ENCODE results near the gene PPP2R5C. TPM values are rescaled to one million over a fixed set of nuclear protein-coding genes. Genes with fewer than 3 reads are reported as not detected.

PPP2R5C gene
- total RNA-seq, 1 donor from 2014 or later: 227 TPM

DNA sequence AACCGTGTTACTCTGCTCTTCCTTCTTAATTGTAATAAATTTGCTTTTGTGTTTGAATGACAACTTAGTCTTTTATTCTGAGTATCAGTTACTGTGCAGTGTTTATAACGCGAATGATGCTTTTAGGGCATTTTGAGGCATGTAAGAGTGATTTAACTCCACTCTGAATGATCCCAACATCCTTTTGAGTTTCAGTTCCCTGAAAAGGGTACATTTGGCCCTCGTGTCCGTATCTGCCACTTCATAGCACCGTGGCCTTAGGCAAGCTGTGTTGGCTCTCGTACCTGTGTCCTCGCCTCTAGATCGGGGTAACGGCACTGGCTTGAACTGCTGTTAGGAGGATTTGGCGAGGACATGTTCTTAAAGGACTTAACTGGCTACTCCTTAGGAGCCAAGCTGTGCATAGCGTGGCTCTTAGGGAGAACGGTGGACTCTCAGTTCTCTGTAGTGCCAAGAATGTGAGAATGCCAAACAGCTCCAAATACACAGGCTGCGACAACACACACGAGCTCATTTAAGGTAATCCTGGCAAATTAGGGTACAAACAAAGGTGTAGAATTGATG lies 92.0 kb downstream of the PPP2R5C start:
- TF ChIP-seq, protein P1, sequence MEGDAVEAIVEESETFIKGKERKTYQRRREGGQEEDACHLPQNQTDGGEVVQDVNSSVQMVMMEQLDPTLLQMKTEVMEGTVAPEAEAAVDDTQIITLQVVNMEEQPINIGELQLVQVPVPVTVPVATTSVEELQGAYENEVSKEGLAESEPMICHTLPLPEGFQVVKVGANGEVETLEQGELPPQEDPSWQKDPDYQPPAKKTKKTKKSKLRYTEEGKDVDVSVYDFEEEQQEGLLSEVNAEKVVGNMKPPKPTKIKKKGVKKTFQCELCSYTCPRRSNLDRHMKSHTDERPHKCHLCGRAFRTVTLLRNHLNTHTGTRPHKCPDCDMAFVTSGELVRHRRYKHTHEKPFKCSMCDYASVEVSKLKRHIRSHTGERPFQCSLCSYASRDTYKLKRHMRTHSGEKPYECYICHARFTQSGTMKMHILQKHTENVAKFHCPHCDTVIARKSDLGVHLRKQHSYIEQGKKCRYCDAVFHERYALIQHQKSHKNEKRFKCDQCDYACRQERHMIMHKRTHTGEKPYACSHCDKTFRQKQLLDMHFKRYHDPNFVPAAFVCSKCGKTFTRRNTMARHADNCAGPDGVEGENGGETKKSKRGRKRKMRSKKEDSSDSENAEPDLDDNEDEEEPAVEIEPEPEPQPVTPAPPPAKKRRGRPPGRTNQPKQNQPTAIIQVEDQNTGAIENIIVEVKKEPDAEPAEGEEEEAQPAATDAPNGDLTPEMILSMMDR (IDR thresholded peaks at IDR 0.05): no peak
- ChIA-PET CTCF (interaction anchor here (0.8 to 1.2 kb wide), 2 partner anchors 9 to 83 kb away, joined by 4 read pairs; no protein-coding TSS in a partner anchor), POLR2A (interaction anchor here (0.9 to 1.3 kb wide), 4 partner anchors 9 to 93 kb away, joined by 3 to 5 read pairs (median 4); no protein-coding TSS in a partner anchor)
- no peak for DNase-seq
- no peaks in the 10 kb centered on the region for H3K27me3 Mint-ChIP-seq
- no peak overlapping the region for H3K27ac Mint-ChIP-seq
- ATAC-seq (ENCODE audit: low read depth): no peak
- no peak overlapping the region for H3K4me3 Mint-ChIP-seq
- H3K9me3 Mint-ChIP-seq: no peaks in the 10 kb centered on the region
- H3K4me1 Mint-ChIP-seq: peaks cover 71% of the 10 kb centered on the region
- peaks cover 31% of the 10 kb centered on the region for H3K36me3 Mint-ChIP-seq (ENCODE audit: low read depth)
- intact Hi-C loops (cut with micrococcal nuclease): no loop called here

DNA sequence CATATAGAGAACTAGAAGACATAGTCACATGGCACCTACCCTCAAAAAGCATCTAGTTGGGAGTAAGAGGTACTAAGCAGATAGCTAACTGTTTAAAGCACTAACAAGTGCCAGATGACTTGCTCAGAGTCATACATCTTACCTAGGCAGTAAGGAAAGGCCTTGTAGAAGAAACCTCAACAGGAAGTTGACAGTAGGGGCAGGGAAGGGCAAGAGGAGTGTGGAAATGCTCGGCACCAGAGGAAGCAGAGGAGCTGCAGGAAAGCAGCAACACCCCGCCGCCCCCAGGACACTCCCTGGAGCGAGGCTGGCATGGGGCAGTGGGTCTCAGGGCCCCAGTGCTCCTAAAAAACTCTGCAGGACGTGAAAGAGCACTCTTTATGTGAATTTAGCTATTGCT lies 92.9 kb downstream of the PPP2R5C start:
- H3K4me1 Mint-ChIP-seq: peaks cover 69% of the 10 kb centered on the region
- CTCF ChIA-PET: interaction anchor here (1.2 kb wide), 1 partner anchor 10 kb away, joined by 4 read pairs; no protein-coding TSS in a partner anchor
- no peak for DNase-seq
- TF ChIP-seq, protein P1 (IDR thresholded peaks at IDR 0.05): no peak
- intact Hi-C loops (cut with micrococcal nuclease): no loop called here
- H3K36me3 Mint-ChIP-seq (ENCODE audit: low read depth): peaks cover 35% of the 10 kb centered on the region
- POLR2A ChIA-PET: interaction anchor here (0.6 to 1.2 kb wide), 4 partner anchors 9 to 94 kb away, joined by 3 to 8 read pairs (median 4); no protein-coding TSS in a partner anchor
- no peak overlapping the region for H3K4me3 Mint-ChIP-seq
- no peak for ATAC-seq (ENCODE audit: low read depth)
- no peaks in the 10 kb centered on the region for H3K9me3 Mint-ChIP-seq
- no peaks in the 10 kb centered on the region for H3K27me3 Mint-ChIP-seq
- H3K27ac Mint-ChIP-seq: no peak overlapping the region

DNA sequence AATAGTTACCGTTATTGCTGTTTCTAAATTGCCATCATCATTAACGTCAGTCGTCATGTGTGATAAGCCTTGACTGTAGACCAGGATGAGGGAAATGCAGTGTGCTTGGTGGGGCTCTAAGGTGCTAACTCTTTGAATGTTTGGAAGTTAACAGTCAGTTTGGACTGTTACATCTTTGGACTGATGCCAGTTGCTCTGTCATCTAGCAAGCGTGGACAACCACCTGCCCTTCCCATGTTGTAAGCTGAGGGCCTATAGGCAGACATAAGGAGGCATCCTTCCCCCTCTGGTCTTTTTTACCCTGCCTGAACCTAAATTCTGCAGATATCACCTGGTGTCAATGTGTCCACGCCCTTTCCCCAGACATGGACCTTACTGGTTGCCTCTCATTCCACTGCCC lies 94.4 kb downstream of the PPP2R5C start:
- DNase-seq: no peak
- ChIA-PET CTCF (no interaction called here), POLR2A (no interaction called here)
- Mint-ChIP-seq H3K36me3 (ENCODE audit: low read depth) (peaks cover 50% of the 10 kb centered on the region), H3K4me1 (peaks cover 54% of the 10 kb centered on the region), H3K27me3 (no peaks in the 10 kb centered on the region), H3K4me3 (no peak overlapping the region), H3K27ac (no peak overlapping the region), H3K9me3 (no peaks in the 10 kb centered on the region)
- TF ChIP-seq, protein P1 (IDR thresholded peaks at IDR 0.05): no peak
- intact Hi-C loops (cut with micrococcal nuclease): no loop called here
- ATAC-seq (ENCODE audit: low read depth): no peak

DNA sequence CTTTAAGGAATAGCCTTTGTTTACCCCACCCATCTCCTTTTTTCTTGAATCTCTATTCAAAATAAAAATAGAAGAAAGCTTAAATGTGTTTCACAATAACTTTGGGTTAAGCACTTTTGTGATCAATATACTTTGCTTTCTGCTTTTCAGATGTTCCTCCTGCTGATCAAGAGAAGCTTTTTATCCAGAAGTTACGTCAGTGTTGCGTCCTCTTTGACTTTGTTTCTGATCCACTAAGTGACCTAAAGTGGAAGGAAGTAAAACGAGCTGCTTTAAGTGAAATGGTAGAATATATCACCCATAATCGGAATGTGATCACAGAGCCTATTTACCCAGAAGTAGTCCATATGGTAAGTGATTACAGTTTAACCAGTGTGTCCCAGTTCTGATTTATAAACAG lies 95.0 kb downstream of the PPP2R5C start:
- H3K4me1 Mint-ChIP-seq: peaks cover 50% of the 10 kb centered on the region
- DNase-seq (no peak), ATAC-seq (ENCODE audit: low read depth) (no peak)
- no peaks in the 10 kb centered on the region for H3K27me3 Mint-ChIP-seq
- H3K27ac Mint-ChIP-seq: no peak overlapping the region
- CTCF ChIA-PET: no interaction called here
- H3K36me3 Mint-ChIP-seq (ENCODE audit: low read depth): peaks cover 53% of the 10 kb centered on the region
- intact Hi-C loops (cut with micrococcal nuclease): no loop called here
- H3K4me3 Mint-ChIP-seq: no peak overlapping the region
- POLR2A ChIA-PET: no interaction called here
- TF ChIP-seq, protein P1 (IDR thresholded peaks at IDR 0.05): no peak
- no peaks in the 10 kb centered on the region for H3K9me3 Mint-ChIP-seq

DNA sequence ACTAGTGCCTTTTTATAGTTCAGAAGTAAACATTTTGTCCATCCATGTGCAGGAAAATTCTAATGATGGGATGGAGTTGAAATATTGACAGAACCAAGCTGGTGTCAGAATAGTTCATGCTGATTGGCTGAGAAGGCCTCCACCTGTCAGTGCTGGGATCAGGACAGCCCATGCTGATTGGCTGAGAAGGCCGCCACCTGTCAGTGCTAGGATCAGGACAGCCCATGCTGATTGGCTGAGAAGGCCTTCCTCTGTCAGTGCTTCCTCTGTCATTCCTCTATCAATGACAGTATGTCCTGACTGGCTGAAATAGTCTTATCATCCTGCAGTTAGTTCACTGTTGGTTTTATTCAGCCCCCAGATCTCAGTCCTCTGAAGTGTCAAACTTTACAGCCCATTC lies 95.7 kb downstream of the PPP2R5C start:
- Mint-ChIP-seq H3K4me3 (no peak overlapping the region), H3K27me3 (no peaks in the 10 kb centered on the region), H3K9me3 (no peaks in the 10 kb centered on the region), H3K36me3 (ENCODE audit: low read depth) (peaks cover 56% of the 10 kb centered on the region), H3K27ac (no peak overlapping the region), H3K4me1 (peaks cover 44% of the 10 kb centered on the region)
- ChIA-PET POLR2A (no interaction called here), CTCF (no interaction called here)
- no peak for DNase-seq
- intact Hi-C loops (cut with micrococcal nuclease): no loop called here
- ATAC-seq (ENCODE audit: low read depth): no peak
- TF ChIP-seq, protein P1 (IDR thresholded peaks at IDR 0.05): no peak

Data from activated B cell treated with CpG ODN at 0.5 μM for 24 hours (primary cell).